ENCODE measurements around the gene CPZ.

CPZ gene
- total RNA-seq, result 0 reads per million in 2 donors

- DNase-seq, result no peak
Observed at GRCh38 chr4:8592366-8593263, at the start of gene CPZ. Gene CPZ (plus strand): TSS chr4:8592765. CDS start chr4:8592834, 69 bp downstream.

- no peak for DNase-seq
Observed at GRCh38 chr4:8542776-8543525, 49.6 kb upstream of the CPZ start.

DNA sequence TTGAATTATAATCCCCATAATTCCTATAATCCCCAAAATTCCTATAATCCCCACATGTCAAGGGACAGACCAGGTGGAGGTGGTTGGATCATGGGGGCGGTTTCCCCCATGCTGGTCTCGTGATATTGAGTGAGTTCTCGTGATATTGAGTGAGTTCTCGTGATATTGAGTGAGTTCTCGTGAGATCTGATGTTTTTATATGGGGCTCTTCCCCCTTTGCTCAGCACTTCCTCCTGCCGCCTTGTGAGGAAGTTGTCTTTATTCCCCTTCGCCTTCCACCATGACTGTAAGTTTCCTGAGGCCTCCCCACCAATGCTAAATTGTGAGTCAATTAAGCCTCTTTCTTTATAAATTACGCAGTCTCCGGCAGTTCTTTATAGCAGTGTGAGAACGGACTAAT, 48.9 kb upstream of the CPZ start:
- no peak for DNase-seq

DNA sequence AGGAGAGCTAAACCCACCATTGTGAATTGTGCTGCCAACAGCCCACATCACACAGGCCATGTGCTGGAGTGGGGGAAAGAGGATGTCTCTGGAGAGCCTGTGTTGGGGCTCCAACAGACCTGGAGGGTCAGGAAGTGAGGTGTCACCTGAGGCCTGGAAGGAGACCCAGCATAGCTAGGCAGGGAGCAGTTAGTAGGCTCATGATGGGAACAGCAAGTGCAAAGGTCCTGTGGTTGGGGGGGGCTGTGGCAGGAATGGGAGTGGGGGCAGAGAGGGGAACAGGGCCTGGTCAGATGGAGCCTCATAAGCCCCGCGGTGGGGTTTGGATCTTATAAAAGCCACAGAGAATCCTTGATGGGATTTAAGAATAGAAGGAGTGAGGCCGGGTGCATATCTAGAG, 48.3 kb upstream of the CPZ start:
- no peak for DNase-seq

GRCh38 chr4:8544741-8545438, 47.7 kb upstream of the CPZ start:
- no peak for DNase-seq

DNA sequence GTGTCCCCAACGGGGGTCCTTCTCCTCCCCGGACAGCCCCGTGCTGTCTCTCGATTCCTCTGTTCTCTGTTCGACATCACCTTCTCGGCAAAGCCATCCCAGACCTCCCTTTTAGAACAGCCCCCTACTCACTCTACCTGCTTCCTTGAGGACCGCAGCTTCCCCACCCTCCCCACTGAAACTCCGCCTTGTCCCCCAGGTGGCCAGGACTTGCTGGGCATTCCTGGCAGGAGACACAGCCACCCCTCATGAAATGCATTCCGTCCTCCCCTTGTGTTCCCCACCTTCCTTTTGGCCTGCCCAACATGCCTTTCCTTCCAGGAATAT, 47.2 kb upstream of the CPZ start:
- DNase-seq, result no peak

DNA sequence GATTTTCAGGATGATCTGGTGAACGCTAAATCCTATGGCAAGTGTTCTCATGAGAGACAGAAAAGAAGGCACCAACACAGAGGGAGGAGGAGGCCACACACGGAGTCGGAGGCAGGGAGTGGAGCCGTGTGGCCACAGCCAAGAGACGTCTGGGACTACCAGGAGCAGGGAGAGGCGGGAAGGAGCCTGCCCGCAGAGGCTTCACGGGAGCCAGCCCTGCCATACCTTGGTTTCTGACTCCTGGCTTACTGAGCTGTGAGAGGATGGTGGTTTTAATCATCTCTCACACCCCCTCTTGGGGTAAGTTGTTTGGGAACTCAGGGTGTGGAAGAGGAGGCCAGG, 45.8 kb upstream of the CPZ start:
- DNase-seq, result no peak

- no peak for DNase-seq
Observed at GRCh38 chr4:8547108-8547911, 45.3 kb upstream of the CPZ start.

- DNase-seq, result no peak
Observed at GRCh38 chr4:8547912-8548730, 44.4 kb upstream of the CPZ start.

DNA sequence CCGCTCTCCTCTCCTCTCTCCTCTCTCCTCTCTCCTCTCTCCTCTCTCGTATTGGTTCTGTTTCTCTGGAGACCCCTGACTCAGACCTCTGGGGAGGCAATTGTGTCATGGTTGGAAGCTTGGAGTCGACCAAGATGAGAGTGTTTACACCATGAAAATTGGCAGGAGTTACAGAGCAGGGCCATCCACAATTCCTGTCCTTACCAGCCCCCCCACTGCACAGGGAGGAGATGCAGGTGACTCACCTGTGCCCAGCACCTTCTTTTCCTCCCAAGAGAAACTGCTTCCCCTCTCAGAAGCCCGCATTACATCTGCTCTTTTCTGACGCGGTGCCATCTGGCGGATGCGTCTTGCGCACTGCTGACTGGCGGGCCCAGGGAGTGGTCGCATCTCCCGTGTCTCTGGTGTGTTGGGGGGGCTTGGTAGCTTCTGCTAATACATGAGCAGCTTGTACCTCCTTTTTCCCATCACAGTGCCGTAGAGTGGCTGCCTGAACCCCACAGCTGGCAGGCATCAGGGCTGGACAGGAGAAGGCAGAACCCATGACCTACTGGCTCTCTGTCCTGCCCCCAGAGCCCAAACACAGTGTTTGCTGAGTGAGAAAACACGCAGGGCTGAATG, 43.7 kb upstream of the CPZ start:
- no peak for DNase-seq

GRCh38 chr4:8549352-8549931, 43.1 kb upstream of the CPZ start:
- no peak for DNase-seq

DNA sequence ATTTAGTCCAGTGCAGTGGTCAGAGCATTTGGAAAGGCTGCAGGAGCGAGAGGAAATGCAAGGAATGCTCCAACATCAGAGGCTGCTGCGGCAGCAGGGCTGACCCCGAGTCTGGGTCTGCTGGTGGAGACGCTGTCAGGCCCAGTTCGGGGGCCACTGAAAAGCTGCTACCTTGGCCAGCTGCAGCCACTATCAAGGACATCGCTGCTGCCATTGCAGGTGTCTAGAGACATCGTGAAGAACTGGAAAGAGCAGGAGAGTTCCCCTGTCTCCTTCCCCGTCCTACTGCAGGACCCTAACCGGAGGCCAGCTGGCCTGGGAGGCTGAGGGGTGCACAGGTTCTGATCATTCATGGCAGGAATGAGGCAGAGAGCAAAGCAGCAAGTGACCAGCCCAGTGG, 41.9 kb upstream of the CPZ start:
- no peak for DNase-seq

- DNase-seq, result no peak
Observed at GRCh38 chr4:8552024-8552423, 40.5 kb upstream of the CPZ start.

DNA sequence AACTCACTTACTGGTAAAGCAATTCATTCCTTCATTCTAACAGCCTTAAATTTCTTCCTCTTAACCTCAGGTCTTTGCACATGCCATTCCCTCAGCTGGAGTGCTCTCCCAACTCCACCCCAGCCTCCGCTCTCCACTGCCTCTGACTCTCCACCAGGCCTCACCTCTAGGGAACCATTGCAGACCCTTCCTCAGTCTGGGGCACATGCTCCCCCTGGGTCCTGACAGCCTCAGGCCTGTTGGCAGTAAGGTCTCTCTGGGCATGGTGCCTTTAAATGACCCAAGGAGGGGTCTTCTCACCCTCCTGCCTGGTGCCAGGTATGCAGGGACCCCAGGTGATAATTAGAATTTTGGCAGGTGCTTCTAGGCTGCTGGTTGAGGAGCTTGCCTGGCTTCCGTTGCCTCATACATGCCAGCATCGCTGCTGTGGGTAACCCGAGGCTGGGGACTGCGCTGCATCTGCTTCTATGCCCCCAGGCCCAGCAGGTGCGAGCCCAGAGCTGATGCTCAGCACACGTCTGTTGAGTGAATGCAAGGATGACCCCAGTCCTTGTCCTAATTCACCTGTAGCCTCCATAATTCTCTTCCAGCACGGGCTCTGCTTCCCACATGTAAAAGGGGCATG, 39.9 kb upstream of the CPZ start:
- no peak for DNase-seq

DNA sequence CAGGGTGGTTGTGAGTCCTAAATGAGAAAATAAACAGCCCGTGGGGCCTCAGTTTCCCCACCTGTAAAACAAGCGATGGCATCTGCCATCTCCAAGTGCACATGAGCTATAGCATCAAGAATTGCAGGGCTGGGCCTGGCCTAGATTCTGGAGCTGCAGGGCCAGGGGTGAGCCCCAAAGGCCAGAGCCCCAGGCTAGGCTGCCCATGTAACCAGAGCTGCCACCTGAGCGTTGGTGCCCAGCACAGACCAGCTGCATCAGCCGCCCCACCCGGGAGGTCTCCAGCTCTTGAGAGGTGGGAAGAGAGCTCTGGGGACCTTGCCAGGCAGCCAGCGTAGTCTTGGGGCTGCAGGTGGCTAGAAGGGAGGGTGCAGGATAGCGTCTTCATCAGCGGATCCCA, 39.3 kb upstream of the CPZ start:
- no peak for DNase-seq

DNA sequence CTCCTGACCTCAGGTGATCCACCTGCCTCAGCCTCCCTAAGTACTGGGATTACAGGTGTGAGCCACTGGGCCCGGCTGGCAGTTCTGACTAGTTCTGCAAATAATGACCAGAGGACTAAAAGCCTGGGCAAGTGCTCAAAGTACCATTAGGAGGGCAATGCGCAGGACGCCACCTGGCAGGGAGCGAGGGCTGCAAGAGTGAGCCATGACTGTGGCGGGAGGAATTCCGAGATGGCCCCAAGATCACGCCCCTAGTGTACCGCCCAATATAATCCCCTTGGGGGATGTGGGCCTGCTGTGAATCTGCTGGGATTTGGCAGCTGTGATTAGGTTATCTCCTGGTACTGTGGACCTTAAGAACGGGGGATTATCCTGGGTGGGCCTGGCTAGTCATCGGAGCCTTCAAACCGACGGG, 38.6 kb upstream of the CPZ start:
- no peak for DNase-seq

- no peak for DNase-seq
Observed at GRCh38 chr4:8554555-8555100, 37.9 kb upstream of the CPZ start.

DNA sequence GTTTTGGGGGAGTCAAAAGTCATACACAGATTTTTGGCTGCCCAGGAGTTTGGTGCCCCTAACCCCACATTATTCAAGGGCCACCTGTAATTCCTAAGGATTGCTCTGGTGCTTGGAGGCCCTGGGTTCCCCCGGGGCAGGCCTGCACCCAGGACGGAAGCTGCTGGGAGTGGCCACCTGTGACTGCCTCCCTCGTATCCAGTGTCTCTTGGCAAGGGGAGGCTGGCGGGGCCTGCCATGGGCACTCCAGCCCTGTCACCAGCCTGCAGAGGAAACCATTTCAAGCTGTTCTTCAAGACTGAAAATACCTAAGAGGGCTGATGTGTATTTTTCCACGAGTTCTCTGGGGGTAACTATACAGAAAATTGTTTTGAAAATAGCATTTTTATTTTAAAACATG, 36.8 kb upstream of the CPZ start:
- no peak for DNase-seq

DNA sequence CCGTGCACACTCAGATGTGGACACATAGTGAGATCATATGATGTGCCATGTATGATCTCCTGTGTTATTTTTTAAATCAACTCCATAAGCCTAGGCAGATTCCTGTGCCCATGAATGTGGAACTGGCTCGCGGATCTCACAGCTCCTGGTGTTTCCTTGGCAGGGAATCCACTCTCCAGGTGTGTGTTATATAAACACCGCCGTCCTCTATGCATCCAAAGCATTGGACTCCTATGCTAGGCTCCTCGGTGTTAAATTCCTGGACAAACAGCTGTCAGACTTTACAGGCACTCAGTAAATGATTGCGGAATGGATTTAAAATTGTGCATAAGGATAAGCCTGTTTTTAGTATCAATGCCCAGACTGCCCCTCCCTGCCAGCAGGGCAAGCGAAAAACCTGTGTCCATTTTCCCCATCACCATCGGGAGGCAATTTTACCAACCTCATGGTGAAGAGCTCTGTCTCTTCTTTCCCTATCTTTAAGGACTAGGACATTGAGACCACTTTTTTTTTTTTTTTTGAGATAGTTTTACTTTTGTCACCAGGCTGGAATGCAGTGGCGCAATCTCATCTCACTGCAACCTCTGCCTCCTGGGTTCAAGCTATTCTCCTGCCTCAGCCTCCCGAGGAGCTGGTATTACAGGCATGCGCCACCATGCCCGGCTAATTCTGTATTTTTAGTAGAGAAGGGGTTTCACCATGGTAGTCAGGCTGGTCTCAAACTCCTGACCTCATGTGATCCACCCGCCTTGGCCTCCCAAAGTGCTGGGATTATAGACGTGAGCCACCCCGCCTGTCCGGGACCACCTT, 36.0 kb upstream of the CPZ start:
- DNase-seq, result no peak
